ENCODE measurements around the gene KCNE4.

DNA sequence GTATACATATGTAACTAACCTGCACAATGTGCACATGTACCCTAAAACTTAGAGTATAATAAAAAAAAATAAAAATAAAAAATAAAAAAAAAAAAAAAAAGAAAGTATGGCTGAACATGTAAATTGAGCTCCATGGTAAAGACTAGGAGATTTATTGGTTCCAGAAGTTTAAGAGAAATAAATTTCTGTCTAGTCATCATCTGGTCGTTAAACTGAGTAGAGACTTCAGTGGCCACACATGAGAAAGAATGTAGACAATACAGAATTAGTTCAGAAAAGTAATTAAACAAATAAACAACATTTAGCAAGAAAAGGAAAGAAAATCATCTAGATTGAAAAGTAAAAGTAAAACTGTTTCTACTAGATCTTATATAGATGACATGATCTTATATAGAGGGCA lies 12.4 kb upstream of the KCNE4 start:
- TF ChIP-seq, protein P1, sequence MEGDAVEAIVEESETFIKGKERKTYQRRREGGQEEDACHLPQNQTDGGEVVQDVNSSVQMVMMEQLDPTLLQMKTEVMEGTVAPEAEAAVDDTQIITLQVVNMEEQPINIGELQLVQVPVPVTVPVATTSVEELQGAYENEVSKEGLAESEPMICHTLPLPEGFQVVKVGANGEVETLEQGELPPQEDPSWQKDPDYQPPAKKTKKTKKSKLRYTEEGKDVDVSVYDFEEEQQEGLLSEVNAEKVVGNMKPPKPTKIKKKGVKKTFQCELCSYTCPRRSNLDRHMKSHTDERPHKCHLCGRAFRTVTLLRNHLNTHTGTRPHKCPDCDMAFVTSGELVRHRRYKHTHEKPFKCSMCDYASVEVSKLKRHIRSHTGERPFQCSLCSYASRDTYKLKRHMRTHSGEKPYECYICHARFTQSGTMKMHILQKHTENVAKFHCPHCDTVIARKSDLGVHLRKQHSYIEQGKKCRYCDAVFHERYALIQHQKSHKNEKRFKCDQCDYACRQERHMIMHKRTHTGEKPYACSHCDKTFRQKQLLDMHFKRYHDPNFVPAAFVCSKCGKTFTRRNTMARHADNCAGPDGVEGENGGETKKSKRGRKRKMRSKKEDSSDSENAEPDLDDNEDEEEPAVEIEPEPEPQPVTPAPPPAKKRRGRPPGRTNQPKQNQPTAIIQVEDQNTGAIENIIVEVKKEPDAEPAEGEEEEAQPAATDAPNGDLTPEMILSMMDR (IDR thresholded peaks at IDR 0.05), result no peak
- TF ChIP-seq POLR2A (IDR thresholded peaks at IDR 0.05), result no peak
